Measurements from ENCODE around the gene SRGAP1. TPM values are rescaled to one million over a fixed set of nuclear protein-coding genes. Genes with fewer than 3 reads are reported as not detected.

Gene SRGAP1
- total and polyA plus RNA-seq, 9 of the 15 experiments (the other 6 are each of a cell fraction or from before 2014, with no cell fraction given) = 0.01 to 0.13 (median 0.04) TPM; not detected in 3

- intact Hi-C loops (cut with micrococcal nuclease) (no loop called here), in situ Hi-C loops (cut with MboI) (no loop called here)
- WGBS (ENCODE audit: insufficient coverage, low coverage, missing lambda C conversion rate) = no CpG with 5 or more reads among the region's 1 CpG
- BruUV-seq (replicated peaks) = no TSS peak
- H3K4me2 ChIP-seq (ENCODE audit: insufficient read depth, low read length) = no peak overlapping the region
- no peaks in the 10 kb centered on the region for H3K9me1 ChIP-seq (ENCODE audit: control insufficient read depth, insufficient read depth, low read length)
- no peaks in the 10 kb centered on the region for H4K20me1 ChIP-seq (replicated peaks; ENCODE audit: control insufficient read depth, insufficient read depth, low read length)
- ChIA-PET CTCF (ENCODE audit: low intra/inter-chr PET ratio) (no interaction called here), POLR2A (no interaction called here)
- FAIRE-seq (no peak), ATAC-seq (no peak), DNase-seq (ENCODE audit: extremely low read depth in 1 of 4, low spot score in 3 of 4) (no peak)
- H2AFZ ChIP-seq (ENCODE audit: low read depth, low read length) = no peak overlapping the region
- no peaks in the 10 kb centered on the region for H3K9me3 ChIP-seq (replicated peaks; ENCODE audit: control insufficient read depth, insufficient read depth, low read depth, low read length)
- H3K27me3 ChIP-seq (ENCODE audit: control insufficient read depth in 2 of 2, insufficient read depth in 2 of 2, low read length in 2 of 2) = peaks cover 6 to 11% of the 10 kb centered on the region in 2 experiments; a peak in 4 of 5 replicates
- no peaks in the 10 kb centered on the region for H3K4me1 ChIP-seq (replicated peaks in 1 of 2; ENCODE audit: control insufficient read depth in 2 of 2, insufficient read depth in 2 of 2, low read length in 2 of 2)
- no peaks in the 10 kb centered on the region for H3K79me2 ChIP-seq (ENCODE audit: control insufficient read depth, insufficient read depth, low read length)
- H3K36me3 ChIP-seq (ENCODE audit: control insufficient read depth, insufficient read depth, low read length) = no peaks in the 10 kb centered on the region
- H3K27ac ChIP-seq (ENCODE audit: extremely low read depth, low read depth, low read length) = no peak overlapping the region
- H3K4me3 ChIP-seq = no peak overlapping the region
- TF ChIP-seq, protein P1, sequence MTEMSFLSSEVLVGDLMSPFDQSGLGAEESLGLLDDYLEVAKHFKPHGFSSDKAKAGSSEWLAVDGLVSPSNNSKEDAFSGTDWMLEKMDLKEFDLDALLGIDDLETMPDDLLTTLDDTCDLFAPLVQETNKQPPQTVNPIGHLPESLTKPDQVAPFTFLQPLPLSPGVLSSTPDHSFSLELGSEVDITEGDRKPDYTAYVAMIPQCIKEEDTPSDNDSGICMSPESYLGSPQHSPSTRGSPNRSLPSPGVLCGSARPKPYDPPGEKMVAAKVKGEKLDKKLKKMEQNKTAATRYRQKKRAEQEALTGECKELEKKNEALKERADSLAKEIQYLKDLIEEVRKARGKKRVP (CRISPR knock-in tag; IDR thresholded peaks at IDR 0.05) = no peak
- TF ChIP-seq ELF1 (tag; IDR thresholded peaks at IDR 0.05) = no peak
- TF ChIP-seq, protein P2, sequence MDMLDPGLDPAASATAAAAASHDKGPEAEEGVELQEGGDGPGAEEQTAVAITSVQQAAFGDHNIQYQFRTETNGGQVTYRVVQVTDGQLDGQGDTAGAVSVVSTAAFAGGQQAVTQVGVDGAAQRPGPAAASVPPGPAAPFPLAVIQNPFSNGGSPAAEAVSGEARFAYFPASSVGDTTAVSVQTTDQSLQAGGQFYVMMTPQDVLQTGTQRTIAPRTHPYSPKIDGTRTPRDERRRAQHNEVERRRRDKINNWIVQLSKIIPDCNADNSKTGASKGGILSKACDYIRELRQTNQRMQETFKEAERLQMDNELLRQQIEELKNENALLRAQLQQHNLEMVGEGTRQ (CRISPR knock-in tag; IDR thresholded peaks at IDR 0.05) = no peak
- TF ChIP-seq TEAD2 (tag; IDR thresholded peaks at IDR 0.05) = no peak
- TF ChIP-seq LEF1 (IDR thresholded peaks at IDR 0.05) = no peak
- TF ChIP-seq RBBP5 (IDR thresholded peaks at IDR 0.05; ENCODE audit: borderline replicate concordance, insufficient read depth, low read length, poor library complexity, severe bottlenecking) = no peak
- TF ChIP-seq BRD9 (IDR thresholded peaks at IDR 0.05; ENCODE audit: low read depth, partially characterized antibody) = no peak
- no peak for TF ChIP-seq NCOA2 (IDR thresholded peaks at IDR 0.05; ENCODE audit: partially characterized antibody in 2 of 2)
- TF ChIP-seq, protein P3, sequence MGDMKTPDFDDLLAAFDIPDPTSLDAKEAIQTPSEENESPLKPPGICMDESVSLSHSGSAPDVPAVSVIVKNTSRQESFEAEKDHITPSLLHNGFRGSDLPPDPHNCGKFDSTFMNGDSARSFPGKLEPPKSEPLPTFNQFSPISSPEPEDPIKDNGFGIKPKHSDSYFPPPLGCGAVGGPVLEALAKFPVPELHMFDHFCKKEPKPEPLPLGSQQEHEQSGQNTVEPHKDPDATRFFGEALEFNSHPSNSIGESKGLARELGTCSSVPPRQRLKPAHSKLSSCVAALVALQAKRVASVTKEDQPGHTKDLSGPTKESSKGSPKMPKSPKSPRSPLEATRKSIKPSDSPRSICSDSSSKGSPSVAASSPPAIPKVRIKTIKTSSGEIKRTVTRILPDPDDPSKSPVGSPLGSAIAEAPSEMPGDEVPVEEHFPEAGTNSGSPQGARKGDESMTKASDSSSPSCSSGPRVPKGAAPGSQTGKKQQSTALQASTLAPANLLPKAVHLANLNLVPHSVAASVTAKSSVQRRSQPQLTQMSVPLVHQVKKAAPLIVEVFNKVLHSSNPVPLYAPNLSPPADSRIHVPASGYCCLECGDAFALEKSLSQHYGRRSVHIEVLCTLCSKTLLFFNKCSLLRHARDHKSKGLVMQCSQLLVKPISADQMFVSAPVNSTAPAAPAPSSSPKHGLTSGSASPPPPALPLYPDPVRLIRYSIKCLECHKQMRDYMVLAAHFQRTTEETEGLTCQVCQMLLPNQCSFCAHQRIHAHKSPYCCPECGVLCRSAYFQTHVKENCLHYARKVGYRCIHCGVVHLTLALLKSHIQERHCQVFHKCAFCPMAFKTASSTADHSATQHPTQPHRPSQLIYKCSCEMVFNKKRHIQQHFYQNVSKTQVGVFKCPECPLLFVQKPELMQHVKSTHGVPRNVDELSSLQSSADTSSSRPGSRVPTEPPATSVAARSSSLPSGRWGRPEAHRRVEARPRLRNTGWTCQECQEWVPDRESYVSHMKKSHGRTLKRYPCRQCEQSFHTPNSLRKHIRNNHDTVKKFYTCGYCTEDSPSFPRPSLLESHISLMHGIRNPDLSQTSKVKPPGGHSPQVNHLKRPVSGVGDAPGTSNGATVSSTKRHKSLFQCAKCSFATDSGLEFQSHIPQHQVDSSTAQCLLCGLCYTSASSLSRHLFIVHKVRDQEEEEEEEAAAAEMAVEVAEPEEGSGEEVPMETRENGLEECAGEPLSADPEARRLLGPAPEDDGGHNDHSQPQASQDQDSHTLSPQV (IDR thresholded peaks at IDR 0.05) = no peak
- no peak for TF ChIP-seq FOXM1 (IDR thresholded peaks at IDR 0.05; ENCODE audit: low read depth)
- no peak for TF ChIP-seq FOXM1 (CRISPR knock-in tag; IDR thresholded peaks at IDR 0.05; ENCODE audit: low read depth)
- no peak for TF ChIP-seq ATF1 (CRISPR knock-in tag; IDR thresholded peaks at IDR 0.05)
- no peak for TF ChIP-seq ATF1 (tag; IDR thresholded peaks at IDR 0.05)
- no peak for TF ChIP-seq TEAD4 (IDR thresholded peaks at IDR 0.05; ENCODE audit: low read length)
- no peak for TF ChIP-seq TEAD4 (CRISPR knock-in tag; IDR thresholded peaks at IDR 0.05; ENCODE audit: borderline replicate concordance)
- no peak for TF ChIP-seq ATF7 (IDR thresholded peaks at IDR 0.05)
- no peak for TF ChIP-seq ZNF311 (CRISPR knock-in tag; IDR thresholded peaks at IDR 0.05)
- TF ChIP-seq POU5F1 (IDR thresholded peaks at IDR 0.05; ENCODE audit: borderline replicate concordance, low read depth, low read length, partially characterized antibody) = no peak
- H3K9ac ChIP-seq (ENCODE audit: insufficient read depth in 1 of 2, low read depth in 2 of 2, low read length in 2 of 2) = no peak overlapping the region
Observed at GRCh38 chr12:64172143-64172970, 327.9 kb downstream of the SRGAP1 start.

All from K562 (cell line).